ENCODE results near the gene RSPH10B.
"Not testable (repeated sequence)": the region's sequence is repeated elsewhere in the genome, so short reads cannot be mapped to it uniquely, and the experiment has no call there.

Gene RSPH10B

GRCh38 chr7:5970347-5970911, at the start of gene RSPH10B:
Gene RSPH10B, minus strand, starts transcription at chr7:5970689. Its CDS starts 3,573 bp downstream, at chr7:5967116.
- not testable (repeated sequence) for DNase-seq (ENCODE audit: low spot score)

- DNase-seq (ENCODE audit: low spot score), result no peak
Measured at GRCh38 chr7:6016653-6016966, 46.1 kb upstream of the RSPH10B start.

GRCh38 chr7:6015917-6016652, 45.6 kb upstream of the RSPH10B start:
- DNase-seq (ENCODE audit: low spot score), result peak; percentile 64

GRCh38 chr7:6012355-6013104, 42.0 kb upstream of the RSPH10B start:
- DNase-seq (ENCODE audit: low spot score), result peak; percentile 15

GRCh38 chr7:6011541-6011940, 41.1 kb upstream of the RSPH10B start:
- DNase-seq (ENCODE audit: low spot score), result no peak

- not testable (repeated sequence) for DNase-seq (ENCODE audit: low spot score)
Measured at GRCh38 chr7:6010370-6010769, 39.9 kb upstream of the RSPH10B start.

GRCh38 chr7:6008668-6009611, 38.5 kb upstream of the RSPH10B start, which contains the start of the genes AIMP2 and PMS2:
Gene AIMP2, plus strand, starts transcription at chr7:6009272. Its CDS starts 92 bp downstream, at chr7:6009364.
Gene PMS2, minus strand, starts transcription at chr7:6009049. Its CDS starts 30 bp downstream, at chr7:6009019.
- DNase-seq (ENCODE audit: low spot score), result peak; percentile 92

GRCh38 chr7:6007835-6008590, 37.5 kb upstream of the RSPH10B start:
- not testable (repeated sequence) for DNase-seq (ENCODE audit: low spot score)

GRCh38 chr7:6007386-6007785, 36.9 kb upstream of the RSPH10B start:
- DNase-seq (ENCODE audit: low spot score), result no peak

GRCh38 chr7:5997210-5997808, 26.8 kb upstream of the RSPH10B start:
- DNase-seq (ENCODE audit: low spot score), result peak; percentile 62

- DNase-seq (ENCODE audit: low spot score), result not testable (repeated sequence)
Measured at GRCh38 chr7:5987061-5987460, 16.6 kb upstream of the RSPH10B start.

- not testable (repeated sequence) for DNase-seq (ENCODE audit: low spot score)
Measured at GRCh38 chr7:5979680-5980314, 9.3 kb upstream of the RSPH10B start.

- not testable (repeated sequence) for DNase-seq (ENCODE audit: low spot score)
Measured at GRCh38 chr7:5973580-5973979, 3.1 kb upstream of the RSPH10B start.

GRCh38 chr7:5963810-5964209, 6.7 kb downstream of the RSPH10B start:
- not testable (repeated sequence) for DNase-seq (ENCODE audit: low spot score)

GRCh38 chr7:5963205-5963604, 7.3 kb downstream of the RSPH10B start:
- DNase-seq (ENCODE audit: low spot score), result not testable (repeated sequence)

- DNase-seq (ENCODE audit: low spot score), result not testable (repeated sequence)
Measured at GRCh38 chr7:5934945-5935450, 35.5 kb downstream of the RSPH10B start.

- DNase-seq (ENCODE audit: low spot score), result not testable (repeated sequence)
Measured at GRCh38 chr7:5931905-5932644, 38.4 kb downstream of the RSPH10B start.

- not testable (repeated sequence) for DNase-seq (ENCODE audit: low spot score)
Measured at GRCh38 chr7:5931250-5931649, 39.2 kb downstream of the RSPH10B start.

- DNase-seq (ENCODE audit: low spot score), result not testable (repeated sequence)
Measured at GRCh38 chr7:5930290-5930689, 40.2 kb downstream of the RSPH10B start.
